SHP77 treated with DMSO at 0.1 percent for 48 hours (cell line): Measurements from ENCODE around the gene MINDY4.

Source experiments
- DNase-seq: peaks from one replicate; lab custom pipeline; 2025; lab: John Stamatoyannopoulos, UW

MINDY4 gene

GRCh38 chr7:30743371-30744074, 27.7 kb upstream of the MINDY4 start:
- no peak for DNase-seq

- DNase-seq = no peak
Measured at GRCh38 chr7:30744075-30744417, 27.2 kb upstream of the MINDY4 start.

DNA sequence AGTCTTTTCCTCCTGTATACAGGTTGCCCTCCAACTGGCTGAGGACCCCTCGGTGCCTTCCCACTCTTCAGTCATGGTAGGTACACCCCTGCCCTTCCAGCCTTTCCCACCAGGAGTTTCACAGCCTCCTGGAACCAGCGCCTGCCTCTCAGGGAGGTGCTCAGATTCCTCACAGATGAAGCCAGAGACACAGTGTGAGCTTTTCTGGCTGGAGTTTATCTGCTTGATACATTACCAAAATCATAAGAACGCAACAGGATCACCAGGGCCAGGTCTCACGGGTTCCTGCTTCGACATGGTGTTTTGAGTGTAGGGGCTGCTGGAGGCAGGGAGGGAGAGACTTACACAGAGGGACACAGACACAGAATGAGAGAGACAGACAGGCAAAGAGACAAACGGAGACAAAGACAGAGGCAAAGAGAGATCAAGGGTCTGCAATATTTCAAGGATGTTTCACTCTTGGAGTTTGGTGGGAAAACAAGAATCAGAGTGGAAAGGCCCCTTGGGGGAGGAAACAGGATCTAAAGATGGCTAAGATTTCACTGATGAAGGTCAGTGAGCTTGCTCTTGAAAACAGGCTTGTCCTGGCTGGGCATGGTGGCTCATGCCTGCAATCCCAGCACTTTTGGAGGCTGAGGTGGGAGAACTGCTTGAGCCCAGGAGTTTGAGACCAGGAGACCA, 25.8 kb upstream of the MINDY4 start:
- DNase-seq = no peak

DNA sequence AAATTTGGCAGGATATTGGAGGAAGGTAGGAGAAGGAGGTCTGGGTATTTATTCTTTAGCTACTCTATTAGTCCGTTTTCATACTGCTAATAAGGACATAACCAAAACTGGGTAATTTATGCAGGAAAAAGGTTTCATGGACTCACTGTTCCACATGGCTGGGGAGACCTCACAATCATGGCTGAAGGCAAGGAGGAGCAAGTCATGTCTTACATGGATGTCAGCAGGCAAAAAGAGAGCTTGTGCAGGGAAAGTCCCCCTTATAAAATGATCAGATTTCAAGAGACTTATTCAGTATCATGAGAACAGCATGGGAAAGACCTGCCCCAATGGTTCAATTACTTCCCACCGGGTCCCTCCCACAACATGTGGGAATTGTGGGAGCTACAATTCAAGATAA, 21.2 kb upstream of the MINDY4 start:
- DNase-seq = no peak

DNA sequence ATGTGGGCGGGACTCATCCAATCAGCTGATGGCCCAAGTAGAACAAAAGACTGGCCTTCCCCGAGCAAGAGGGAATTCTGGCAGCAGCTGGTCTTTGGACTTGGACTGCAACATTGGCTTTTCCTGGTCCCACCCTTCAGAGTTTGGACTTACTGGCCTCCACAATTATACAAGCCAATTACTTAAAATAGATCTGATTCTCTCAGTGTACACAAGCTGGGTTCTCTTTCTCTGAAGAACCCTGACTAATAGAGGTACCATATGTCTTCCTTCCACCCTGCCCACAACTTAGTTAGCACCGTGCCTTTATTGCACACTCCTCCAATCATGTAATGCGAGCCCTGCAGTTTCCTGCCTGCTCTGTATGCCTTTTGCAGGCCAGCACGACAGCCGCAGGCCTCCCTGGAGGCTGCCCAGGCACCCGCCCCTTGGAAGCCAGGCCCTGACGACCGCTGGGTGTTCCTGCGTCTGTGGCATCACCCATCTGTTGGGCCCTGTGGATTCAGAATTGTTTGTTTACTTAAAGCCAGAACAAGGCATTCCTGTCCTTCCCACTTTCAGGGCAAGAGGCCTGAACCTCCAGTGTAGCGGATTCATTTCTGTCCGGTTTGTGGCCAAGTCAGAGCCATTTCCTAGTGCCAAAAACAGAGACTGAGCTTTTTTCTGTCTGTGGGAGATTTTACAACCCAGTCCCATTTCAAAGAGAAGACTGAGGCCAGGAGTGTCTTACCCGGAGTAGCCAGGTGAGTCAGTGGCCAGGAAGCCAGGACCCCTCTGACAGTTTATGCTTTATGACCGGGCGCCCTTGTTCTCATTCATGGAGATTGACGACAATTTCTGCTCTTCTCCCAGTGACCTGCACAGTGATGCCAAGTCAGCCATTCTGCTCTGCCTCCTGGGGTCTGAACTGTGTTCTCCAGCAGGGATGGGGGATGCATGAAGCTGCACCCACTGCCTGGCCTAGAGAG, 20.2 kb upstream of the MINDY4 start:
- no peak for DNase-seq

DNA sequence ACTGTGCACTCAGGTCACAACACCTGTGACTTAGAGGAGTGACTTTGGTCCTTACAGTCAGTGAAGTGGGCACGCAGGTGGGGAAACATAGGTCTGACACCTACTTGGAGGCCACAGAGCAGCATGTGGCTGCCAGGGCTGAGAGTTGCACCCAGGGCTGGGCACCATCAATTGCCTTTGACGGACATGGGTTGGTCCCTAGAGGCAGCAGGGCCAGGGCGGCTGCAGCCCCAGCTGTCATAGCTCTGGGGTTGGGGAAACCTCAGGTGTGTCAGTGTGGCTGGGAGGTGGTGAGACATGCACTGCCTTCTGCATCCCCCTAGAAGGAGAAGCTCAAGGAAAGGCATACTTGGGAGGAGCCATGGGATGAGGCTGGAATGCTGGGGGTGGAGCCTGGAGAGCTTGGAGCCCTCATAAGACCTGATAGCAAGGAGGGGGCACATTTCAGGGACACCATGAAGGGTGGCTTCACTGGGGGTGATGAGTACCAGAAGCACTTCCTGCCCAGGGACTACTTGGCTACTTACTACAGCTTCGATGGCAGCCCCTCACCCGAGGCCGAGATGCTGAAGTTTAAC, 19.4 kb upstream of the MINDY4 start, which contains the start of gene INMT:
Gene INMT (plus strand): TSS at position 440 of the 578 bp plus-strand sequence. CDS start 16 bp downstream, at position 456.
- no peak for DNase-seq

- no peak for DNase-seq
Measured at GRCh38 chr7:30752484-30752883, 18.7 kb upstream of the MINDY4 start.

DNA sequence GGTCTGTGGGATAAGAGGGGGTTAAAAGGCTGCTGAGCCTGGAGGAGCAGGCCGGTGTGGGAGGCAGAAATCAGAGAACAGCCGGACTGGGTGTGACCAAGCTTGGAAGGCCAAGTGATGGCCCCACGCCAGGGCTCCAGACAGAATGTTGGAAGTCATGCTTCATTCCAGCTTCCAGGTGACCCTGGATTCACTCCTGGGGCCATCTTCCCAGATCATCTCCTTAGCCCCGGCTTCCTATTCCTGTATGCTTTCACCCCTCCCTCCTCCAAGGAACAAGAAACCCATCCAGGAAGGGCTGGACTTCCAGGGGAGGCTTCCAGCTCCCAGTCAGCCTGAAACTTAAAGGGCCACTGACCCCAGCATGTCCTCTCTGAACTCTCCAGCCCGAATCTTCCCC, 18.2 kb upstream of the MINDY4 start:
- no peak for DNase-seq

DNA sequence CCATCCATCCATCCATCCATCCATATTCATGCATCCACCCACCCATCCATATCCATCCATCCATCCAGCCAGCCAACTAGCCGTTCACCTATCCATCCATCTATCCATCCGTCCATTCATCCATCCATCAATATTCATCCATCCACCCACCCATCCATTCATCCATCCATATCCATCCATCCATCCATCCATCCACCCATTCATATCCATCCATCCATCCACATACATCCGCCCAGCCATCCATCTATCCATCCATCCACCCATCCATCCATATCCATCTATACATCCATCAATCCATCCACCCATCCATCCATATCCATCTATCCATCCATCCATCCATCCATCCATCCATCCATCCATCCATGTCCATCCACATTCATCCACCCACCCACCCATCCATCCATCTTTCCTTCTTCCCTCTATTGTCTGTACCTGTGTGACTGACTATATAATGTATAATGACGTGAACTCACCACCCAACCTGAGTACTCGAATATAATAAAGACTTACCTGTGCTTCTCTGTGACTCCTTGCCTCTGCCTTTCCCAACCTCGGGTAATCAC, 16.8 kb upstream of the MINDY4 start:
- DNase-seq = no peak

GRCh38 chr7:30755384-30756154, 15.6 kb upstream of the MINDY4 start:
- DNase-seq = no peak

- no peak for DNase-seq
Measured at GRCh38 chr7:30757342-30757692, 13.9 kb upstream of the MINDY4 start.

- no peak for DNase-seq
Measured at GRCh38 chr7:30760514-30761213, 10.6 kb upstream of the MINDY4 start.

DNA sequence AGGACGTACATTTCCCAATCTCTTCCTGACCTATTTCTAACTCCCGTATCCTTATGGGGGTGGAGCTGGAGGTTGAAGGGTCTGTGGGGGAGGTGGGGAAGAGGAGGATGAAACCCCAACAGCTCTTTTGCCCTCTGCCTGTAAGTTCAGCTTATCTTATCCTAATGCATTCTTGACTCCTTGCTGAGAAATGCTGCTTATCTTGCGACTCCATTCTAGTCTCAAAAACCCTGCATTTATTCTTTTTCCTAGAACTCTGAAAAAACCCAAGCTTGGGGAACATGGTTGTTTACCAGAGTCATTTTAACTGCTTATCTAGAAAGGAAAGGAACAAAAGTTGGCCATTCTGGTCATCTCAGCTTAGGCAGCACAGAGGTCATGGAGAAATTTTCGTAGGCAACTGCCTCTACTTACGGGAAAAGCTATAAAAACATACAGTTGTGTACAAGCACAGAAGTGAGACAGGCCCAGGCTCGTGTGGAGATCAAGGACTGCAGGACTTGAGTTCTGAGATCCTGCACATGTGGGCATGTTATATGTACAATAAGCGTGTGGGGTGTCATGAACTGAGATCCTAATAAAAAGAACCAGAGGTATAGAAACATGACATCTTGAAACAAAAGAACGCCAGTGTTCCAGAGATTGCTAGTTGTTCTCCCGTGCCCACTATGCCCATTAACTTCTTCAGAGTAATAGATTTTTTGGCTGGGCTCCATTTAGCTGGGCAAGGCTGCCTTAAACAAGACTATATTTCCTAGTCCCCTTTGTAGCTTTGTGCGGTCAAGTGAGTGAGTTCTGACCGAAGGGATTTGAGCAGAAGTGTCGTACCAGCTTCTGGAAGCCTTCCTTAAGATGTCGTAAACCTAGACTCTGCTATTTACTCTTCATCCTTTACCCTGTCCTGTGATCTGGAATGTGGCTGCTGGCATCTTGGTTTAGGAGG, 9.7 kb upstream of the MINDY4 start:
- DNase-seq = no peak

- DNase-seq = no peak
Measured at GRCh38 chr7:30764030-30764975, 6.9 kb upstream of the MINDY4 start.

- no peak for DNase-seq
Measured at GRCh38 chr7:30765408-30765807, 5.8 kb upstream of the MINDY4 start.

DNA sequence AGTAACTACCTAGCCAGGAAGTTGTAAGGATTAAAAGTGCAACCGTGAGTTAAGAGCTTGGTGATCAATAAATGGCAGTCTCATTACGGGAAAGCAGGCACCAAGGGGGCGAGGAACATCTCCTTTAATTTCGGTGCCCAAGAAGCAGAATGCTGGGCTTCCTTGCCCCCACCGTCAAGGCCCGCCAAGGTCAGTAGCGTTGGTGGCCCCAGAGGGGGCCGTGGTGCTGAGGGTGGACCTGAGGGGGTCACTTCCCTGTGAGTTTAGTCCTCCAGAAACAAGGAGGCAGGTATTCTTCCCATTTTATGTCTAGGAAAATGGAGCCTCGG, 408 bp upstream of the MINDY4 start:
- DNase-seq = no peak

GRCh38 chr7:30771880-30772425, 736 bp downstream of the MINDY4 start:
- DNase-seq = no peak

DNA sequence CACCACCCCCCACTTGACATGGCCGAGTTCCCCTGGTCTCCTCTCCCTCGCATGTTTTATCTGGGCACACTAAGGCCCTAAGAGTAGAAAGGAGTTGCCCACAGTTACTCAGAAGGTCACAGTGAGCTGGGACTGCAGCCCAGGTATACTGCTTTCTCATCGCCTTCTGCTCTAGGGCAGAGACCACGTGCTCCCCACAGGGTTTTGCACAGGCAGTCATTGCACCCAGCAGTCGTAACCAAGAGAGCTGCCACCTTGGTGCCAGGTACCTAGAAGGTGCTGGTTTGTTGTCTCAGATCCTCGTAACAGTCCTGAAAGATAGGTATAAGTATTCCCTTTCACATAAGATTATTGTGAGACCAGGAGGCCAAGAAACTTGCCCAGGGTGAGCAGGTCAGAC, 1.8 kb downstream of the MINDY4 start:
- no peak for DNase-seq
